GM18858 (cell line): ENCODE results near the gene PNPLA8.
A peak's percentile ranks its signal among the peaks of the same experiment; 100 is the strongest.
"Not testable (repeated sequence)": the region's sequence is repeated elsewhere in the genome, so short reads cannot be mapped to it uniquely, and the experiment has no call there.

ENCODE experiments used
- ATAC-seq: cut with Tn5 transposase; IDR thresholded peaks from one replicate; pipeline ENCODE4 v1.9.1; 2021; ENCODE audit not compliant: unreplicated experiment

The PNPLA8 gene

DNA sequence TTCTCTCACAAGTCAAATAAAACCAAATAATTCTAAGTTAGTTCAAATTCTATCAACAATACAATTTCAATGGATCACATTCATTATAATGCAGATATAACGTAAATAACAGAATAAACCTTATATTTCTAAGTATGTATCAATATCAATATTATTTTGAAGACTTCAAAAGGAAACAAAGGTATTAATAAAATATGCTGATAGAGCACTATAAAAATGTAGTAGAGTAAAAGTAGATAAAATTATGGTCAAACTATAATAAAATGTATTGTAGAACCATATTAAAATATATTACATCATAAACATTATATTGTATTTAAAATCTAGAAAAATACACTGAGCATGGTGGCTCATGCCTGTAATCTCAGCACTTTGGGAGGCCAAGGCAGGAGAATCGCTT lies 46.2 kb downstream of the PNPLA8 start:
- no peak for ATAC-seq

DNA sequence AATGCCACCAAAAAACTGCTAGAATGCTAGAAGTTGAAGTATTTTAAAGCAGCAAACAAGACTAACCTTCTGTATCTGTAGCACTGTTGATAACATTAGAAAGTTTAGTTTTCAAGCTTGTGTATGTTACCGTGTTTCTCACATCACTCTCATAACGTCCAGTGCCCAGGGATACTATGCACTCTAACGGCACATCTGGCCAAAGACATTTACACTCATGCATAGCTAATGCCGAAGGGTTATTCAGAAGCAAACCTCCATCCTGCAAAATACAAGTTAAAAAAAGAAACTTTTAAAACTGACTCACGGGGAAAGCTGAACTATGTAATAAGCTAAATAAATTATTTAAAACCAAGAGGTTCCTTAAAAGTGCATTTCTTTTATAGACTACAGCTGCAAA lies 46.8 kb downstream of the PNPLA8 start:
- ATAC-seq, result no peak

DNA sequence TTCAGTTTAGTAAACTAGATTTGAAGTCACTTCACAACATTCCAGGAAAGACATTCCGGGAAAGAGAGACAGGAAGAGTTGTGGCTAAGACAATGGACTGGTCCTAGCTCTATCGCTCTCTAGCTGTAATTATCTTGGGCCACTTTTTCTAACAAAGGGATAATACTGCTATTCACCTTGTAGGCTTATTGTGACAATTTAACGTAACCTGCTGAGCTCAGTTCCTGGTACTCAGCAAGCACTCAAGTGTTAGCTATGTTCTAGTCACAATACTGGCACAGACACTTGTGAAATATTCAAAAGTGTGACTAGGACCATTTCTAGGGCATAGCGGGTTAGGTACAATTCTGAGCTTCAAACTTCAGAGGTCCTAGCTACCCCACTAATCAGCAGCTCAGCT lies 57.7 kb downstream of the PNPLA8 start:
- ATAC-seq, result no peak

DNA sequence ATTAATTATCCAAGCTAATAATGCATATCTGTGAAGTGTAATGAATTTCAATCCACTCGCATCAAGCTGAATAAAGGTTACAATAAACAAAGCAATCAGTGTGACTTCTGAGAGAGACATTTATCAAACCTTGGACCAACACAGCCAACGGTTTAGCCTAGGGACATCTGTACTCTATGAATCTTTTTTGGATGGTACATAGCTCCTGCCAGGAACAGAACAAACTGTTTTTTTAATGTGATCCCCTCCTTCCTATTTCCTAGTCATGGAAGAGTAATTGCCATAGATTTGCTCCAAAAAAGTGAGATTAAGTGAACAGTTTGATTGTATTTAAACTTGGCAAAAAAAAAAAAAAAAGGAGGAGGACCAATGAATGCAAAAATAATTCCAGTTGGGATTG lies 58.5 kb downstream of the PNPLA8 start:
- ATAC-seq, result no peak

GRCh38 chr7:108466322-108466721 lies 59.6 kb downstream of the PNPLA8 start:
- ATAC-seq, result not testable (repeated sequence)

GRCh38 chr7:108464743-108465142 lies 61.2 kb downstream of the PNPLA8 start:
- ATAC-seq, result no peak

DNA sequence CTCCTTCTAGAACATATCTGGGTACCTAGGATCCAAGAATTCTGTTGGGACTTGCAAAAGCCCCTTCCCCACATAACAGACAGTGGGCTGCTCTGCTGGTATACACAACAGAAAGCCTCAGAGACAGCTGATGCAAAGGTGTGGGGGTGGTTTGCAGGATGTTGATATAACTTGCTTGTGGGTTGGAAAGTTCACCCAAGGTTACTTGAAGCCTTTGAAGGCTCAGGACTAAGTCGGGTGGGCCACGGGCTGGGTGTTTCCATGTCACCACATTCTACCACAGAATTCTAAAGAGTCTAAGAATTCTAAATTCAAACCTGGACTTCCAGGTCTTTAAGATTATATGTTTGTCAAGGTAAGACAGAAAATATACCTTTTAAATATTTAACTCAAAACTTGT lies 62.3 kb downstream of the PNPLA8 start:
- ATAC-seq, result no peak

- no peak for ATAC-seq
Observed at GRCh38 chr7:108461840-108462239, 64.1 kb downstream of the PNPLA8 start.

- ATAC-seq, result no peak
Observed at GRCh38 chr7:108460964-108461363, 65.0 kb downstream of the PNPLA8 start.

DNA sequence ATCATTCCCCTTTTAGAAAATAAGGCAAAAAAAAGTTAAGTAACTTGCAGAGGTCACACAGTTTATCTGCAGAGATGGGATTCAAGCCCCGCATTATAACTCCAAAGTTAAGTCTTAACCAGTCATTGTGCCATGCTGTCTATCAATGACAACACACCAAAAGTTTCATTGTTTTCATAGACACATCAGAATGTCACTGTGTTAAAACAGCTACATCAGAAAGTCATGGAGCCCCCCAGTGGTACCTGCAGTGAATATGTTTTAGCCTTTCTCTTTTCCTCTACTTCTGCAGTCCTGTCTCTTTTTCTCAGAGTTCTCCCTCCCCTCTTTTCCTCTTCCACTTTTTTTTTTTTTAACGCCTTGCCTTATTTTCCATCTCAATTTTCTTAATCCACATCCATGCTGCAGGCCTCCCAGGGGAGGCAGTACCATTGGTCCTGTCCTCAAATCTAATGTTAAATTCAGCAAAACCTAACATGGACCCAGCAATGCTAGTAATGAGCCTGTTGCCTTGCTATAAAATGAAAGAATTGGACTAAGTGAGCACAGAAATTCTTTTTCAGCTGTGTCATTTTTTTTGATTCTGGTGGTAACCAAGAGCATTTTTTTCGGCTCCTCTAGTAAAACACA lies 65.9 kb downstream of the PNPLA8 start:
- peak; percentile 39 for ATAC-seq

DNA sequence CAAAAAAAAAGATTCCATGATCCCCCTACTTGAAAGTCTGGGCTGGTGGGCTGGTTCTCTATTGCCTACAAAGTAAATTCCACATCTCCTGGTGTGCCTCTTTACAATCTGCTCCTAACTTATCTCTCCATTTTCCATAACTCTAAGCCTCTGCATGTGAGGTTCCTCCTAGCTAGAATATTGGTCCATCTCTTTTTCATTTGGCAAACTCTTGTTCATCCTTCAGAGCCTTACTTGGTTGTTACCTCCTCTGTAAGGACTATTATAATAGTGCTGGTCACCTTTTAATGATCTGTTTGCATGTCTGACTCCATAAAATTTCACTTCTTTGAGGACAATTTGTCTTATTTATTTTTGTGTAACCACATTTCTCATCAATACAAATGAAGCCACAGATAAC lies 68.1 kb downstream of the PNPLA8 start:
- ATAC-seq, result no peak

DNA sequence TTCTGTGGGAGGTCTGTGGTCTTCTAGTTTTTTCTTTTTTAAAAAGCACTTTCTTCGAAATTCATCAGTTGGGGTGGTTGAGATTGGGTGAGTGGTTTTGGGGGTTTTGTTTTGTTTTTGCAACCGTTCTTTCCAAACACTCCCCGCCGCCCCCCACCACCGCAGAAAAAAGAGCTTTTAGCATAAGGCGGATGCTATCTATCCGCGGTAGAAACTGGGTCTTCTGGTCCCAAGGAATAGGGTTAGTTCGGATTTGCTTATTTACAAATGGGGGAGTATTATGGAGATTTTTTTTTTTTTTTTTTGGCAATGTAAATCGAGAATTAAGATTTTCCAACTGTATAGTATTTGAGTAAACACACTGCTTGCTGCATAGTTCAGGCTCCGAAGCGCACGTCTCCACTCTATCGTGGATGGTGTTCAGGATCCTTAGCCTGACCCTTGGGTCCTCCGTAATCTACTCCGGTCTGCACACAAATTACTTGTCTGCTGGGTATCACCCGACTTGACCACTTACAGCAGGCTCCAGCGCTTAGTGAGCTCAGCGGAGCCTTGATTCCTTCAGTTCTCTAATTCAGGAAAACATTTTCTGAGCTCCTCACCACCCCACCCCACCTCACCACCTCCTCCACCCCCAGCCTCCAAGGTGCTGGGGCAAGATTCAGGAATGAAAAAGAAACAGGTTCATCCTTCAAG lies 68.9 kb downstream of the PNPLA8 start:
- no peak for ATAC-seq

- ATAC-seq, result no peak
Observed at GRCh38 chr7:108455998-108456677, 69.8 kb downstream of the PNPLA8 start, which contains the start of gene NRCAM. NRCAM (minus strand) TSS chr7:108456436; CDS start chr7:108240064, 216,372 bp downstream.

DNA sequence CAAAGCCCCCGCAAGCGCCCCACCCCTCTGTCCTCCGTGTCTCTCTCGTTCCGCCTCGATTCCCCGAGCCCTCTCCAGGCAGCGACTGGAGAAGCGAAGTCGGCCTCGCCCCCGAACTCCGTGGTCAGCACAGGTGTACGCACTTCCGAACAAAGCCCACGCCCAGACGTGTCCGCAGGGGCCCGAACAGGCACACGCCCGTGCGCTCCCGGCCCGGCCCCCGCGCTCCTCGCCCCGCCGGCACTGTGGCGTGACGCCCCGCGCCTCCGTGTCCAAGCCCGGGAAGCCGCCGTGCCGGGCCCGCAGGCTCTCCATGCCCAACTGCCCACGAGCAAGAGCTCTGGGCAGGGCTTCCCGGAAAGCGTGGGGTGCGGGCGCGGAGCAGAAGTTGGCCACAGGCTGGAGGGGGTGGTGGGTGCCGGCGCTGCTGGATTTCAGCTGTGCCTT lies 70.4 kb downstream of the PNPLA8 start:
- no peak for ATAC-seq

GRCh38 chr7:108454674-108455550 lies 71.0 kb downstream of the PNPLA8 start:
- no peak for ATAC-seq

DNA sequence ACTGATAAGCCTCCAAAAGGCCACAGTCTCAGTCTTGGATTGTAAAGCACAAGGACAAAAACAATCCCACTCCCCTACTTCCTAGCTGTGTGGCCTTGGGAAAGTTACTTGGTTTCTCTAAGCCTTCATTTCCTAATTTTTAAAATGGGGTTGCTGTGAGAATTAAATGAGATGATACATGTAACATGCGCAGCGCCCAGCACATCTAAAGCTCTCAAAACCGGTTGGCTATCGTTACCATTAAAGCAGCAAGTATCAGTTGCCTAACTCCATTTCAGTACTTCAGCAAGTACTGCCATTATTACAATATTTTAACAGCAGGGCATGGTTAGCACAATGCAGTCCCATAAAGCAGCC lies 71.6 kb downstream of the PNPLA8 start:
- no peak for ATAC-seq

DNA sequence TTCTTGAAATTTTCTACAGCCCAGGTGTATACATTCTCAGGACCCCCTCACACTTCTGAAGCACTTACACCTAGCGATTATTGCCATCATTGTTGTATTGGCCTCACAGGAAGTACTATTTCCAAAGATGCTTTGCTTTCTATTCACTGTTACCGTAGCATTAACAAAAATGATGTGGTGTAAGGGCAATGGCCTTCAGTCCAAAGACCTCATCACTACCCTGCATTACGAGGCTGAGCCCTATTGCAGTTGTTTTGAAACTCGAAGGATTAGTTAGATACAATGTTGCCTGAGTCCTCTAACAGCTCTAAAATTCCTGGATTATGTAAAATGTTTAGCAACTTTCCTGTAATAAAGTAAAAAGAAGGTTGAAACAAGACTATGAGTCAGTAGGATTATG lies 72.6 kb downstream of the PNPLA8 start:
- ATAC-seq, result no peak

DNA sequence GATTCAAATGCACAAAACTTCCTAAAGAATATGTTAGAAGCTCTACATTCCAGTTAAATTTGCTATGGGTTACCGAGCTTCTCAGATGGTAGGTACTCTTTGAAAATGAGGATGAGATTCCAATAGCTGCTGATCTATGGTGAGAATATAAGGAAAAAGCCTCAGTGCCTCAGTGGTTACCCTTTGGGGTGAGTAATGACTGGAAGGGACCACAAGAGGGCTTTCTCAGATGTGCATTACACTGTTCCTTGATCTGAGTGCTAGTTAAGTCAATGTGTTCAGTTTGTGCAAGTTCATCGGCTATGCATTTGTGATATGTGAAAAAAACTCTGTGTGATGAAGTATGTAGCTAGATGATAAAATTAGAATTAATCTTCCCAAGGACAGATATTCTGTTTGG lies 73.2 kb downstream of the PNPLA8 start:
- no peak for ATAC-seq

DNA sequence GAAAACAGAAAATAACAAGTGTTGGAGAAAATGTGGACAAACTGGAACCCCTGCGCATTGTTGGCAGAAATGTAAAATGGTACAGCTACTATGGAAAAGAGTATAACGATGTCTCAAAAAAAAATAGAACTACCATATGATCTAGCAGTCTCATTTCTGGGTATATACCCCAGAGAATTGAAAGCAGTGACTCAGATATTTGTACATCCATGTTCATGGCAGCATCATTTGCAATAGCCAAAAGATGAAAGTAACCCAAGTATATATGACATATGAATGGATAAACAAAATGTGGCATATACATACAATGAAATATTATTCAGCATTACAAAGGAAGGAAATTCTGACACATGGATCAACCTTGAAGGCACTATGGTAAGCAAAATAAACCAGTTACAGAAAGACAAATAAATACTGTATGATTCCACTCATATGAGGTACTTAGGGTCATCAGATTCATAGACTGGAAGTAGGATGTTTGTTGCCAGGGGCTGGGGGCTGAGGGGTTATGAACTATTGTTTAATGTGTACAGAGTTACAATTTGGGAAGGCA lies 74.6 kb downstream of the PNPLA8 start:
- ATAC-seq, result no peak

DNA sequence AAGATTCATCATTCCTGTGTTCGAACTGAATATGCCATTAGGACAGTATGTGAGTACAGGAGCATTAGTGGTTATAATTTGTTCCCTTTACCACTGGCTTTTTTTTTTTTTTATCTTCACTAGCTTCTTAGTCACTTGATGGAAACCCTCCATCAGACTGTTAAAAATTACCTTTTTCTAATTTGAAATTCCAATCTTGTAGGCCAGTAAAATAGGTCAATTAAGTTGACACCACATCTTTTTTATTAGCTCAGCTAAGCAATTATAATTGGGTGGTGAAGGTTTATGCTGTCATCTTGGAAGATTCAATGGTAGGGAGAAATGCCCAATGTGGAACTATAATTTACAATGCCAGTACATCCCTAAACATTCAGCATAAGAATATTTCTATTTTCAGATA lies 75.8 kb downstream of the PNPLA8 start:
- no peak for ATAC-seq

DNA sequence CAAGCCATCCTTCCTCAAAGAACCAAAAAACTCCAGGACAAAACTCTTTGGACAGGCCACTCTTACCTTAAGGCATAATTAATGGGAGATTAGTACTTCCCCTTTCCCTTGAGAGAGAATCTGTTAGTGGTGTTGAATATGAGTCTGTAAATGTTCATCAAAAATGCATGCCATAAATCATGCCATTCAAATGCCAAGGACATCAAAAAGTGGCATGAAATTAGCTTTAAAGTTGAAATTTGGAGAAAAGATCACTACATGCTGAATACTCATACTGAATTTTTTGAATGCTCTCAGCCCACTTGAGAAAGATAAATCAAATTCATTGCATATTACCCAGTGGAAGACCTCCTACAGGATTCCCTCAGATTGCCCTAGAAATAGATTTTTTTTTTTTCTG lies 76.4 kb downstream of the PNPLA8 start:
- ATAC-seq, result no peak
